ENCODE measurements around the gene MDM4. TPM values are rescaled to one million over a fixed set of nuclear protein-coding genes. Genes with fewer than 3 reads are reported as not detected.

Gene MDM4
- total and polyA plus RNA-seq, 2 donors (not counting 3 experiments of a cell fraction or from before 2014, with no cell fraction given), result 11.7 to 67.0 TPM

DNA sequence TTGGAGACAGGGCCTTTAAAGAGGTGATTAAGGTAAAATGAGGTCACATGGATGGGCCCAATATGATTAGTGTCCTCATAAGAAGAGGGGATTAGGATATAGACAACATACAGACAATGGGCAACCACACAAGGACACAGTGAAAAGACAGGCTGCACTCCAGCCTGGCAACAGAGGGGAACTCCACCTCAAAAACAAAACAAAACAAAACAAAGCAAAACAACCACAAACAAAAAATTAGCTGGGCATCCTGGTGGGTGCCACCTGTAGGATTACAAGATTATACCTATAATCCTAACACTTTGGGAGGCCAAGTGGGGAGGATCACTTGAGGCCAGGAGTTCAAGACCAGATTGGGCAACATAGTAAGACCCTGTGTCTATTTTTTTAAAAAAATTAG lies 4.8 kb upstream of the MDM4 start:
- DNase-seq (ENCODE audit: low read depth, low spot score) (no peak), FAIRE-seq (no peak)
- Histone ChIP-seq H3K27ac (ENCODE audit: insufficient read depth, low read depth, low read length) (no peak overlapping the region), H3K4me3 (replicated peaks in 1 of 3; ENCODE audit: insufficient read depth in 1 of 3, low read depth in 1 of 3, low read length in 3 of 3) (no peak overlapping the region), H3K9ac (replicated peaks; ENCODE audit: extremely low read depth, insufficient read depth, low read length) (no peak overlapping the region), H3K9me3 (replicated peaks; ENCODE audit: control insufficient read depth, insufficient read depth, low read length) (no peaks in the 10 kb centered on the region), H3K4me2 (ENCODE audit: insufficient read depth, low read length) (peak overlapping the region; percentile 23), H3K79me2 (ENCODE audit: control insufficient read depth, insufficient read depth, low read length) (peaks cover under 1% of the 10 kb centered on the region), H3K36me3 (ENCODE audit: control insufficient read depth in 2 of 2, extremely low read depth in 1 of 2, insufficient read depth in 2 of 2, low read length in 2 of 2) (no peaks in the 10 kb centered on the region), H3K4me1 (ENCODE audit: control insufficient read depth, extremely low read depth, insufficient read depth, low read length) (peaks cover 11% of the 10 kb centered on the region), H3K9me1 (replicated peaks; ENCODE audit: control insufficient read depth, extremely low read depth, insufficient read depth, low read length) (no peaks in the 10 kb centered on the region), H2AFZ (ENCODE audit: low read depth, low read length) (no peak overlapping the region), H4K20me1 (replicated peaks; ENCODE audit: control insufficient read depth, extremely low read depth, insufficient read depth, low read length) (no peaks in the 10 kb centered on the region), H3K27me3 (ENCODE audit: control insufficient read depth in 2 of 2, insufficient read depth in 2 of 2, low read length in 2 of 2) (no peaks in the 10 kb centered on the region)
- ChIA-PET POLR2A (no interaction called here), CTCF (no interaction called here)
- dilution Hi-C loops (cut with MboI; ENCODE audit: extremely low pct_ligation_motif_present, low sequenced_read_pairs), result no loop called here
- intact Hi-C loops (cut with micrococcal nuclease), result no loop called here
- BruUV-seq (replicated peaks), result no TSS peak
- TF ChIP-seq POLR2A (IDR thresholded peaks at IDR 0.05; ENCODE audit: low read depth, low read length), result no peak
- TF ChIP-seq, protein P1, sequence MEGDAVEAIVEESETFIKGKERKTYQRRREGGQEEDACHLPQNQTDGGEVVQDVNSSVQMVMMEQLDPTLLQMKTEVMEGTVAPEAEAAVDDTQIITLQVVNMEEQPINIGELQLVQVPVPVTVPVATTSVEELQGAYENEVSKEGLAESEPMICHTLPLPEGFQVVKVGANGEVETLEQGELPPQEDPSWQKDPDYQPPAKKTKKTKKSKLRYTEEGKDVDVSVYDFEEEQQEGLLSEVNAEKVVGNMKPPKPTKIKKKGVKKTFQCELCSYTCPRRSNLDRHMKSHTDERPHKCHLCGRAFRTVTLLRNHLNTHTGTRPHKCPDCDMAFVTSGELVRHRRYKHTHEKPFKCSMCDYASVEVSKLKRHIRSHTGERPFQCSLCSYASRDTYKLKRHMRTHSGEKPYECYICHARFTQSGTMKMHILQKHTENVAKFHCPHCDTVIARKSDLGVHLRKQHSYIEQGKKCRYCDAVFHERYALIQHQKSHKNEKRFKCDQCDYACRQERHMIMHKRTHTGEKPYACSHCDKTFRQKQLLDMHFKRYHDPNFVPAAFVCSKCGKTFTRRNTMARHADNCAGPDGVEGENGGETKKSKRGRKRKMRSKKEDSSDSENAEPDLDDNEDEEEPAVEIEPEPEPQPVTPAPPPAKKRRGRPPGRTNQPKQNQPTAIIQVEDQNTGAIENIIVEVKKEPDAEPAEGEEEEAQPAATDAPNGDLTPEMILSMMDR (IDR thresholded peaks at IDR 0.05; ENCODE audit: extremely low read depth in 1 of 2, insufficient read depth in 1 of 2, low read depth in 1 of 2, low read length in 2 of 2), result no peak
- no peak for TF ChIP-seq MYC (IDR thresholded peaks at IDR 0.05; ENCODE audit: low read depth, low read length)
- TF ChIP-seq, protein P2, sequence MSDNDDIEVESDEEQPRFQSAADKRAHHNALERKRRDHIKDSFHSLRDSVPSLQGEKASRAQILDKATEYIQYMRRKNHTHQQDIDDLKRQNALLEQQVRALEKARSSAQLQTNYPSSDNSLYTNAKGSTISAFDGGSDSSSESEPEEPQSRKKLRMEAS (IDR thresholded peaks at IDR 0.05; ENCODE audit: insufficient read depth, insufficient read length), result no peak
- no peak for TF ChIP-seq FOS (IDR thresholded peaks at IDR 0.05; ENCODE audit: borderline replicate concordance, insufficient read depth, low read length)
- no peak for TF ChIP-seq JUN (IDR thresholded peaks at IDR 0.05; ENCODE audit: borderline replicate concordance, insufficient read depth, insufficient read length, low read depth)
- TF ChIP-seq POLR2AphosphoS5 (IDR thresholded peaks at IDR 0.05; ENCODE audit: insufficient read depth, low read depth, low read length), result no peak
- no peak for TF ChIP-seq EZH2 (IDR thresholded peaks at IDR 0.05; ENCODE audit: borderline replicate concordance, low read depth, low read length, severe bottlenecking)
- TF ChIP-seq GATA2 (IDR thresholded peaks at IDR 0.05; ENCODE audit: insufficient read depth, insufficient read length, low read depth, low read length), result no peak

Data from endothelial cell of umbilical vein (primary cell).